ENCODE results near the gene OBP2B.

DNA sequence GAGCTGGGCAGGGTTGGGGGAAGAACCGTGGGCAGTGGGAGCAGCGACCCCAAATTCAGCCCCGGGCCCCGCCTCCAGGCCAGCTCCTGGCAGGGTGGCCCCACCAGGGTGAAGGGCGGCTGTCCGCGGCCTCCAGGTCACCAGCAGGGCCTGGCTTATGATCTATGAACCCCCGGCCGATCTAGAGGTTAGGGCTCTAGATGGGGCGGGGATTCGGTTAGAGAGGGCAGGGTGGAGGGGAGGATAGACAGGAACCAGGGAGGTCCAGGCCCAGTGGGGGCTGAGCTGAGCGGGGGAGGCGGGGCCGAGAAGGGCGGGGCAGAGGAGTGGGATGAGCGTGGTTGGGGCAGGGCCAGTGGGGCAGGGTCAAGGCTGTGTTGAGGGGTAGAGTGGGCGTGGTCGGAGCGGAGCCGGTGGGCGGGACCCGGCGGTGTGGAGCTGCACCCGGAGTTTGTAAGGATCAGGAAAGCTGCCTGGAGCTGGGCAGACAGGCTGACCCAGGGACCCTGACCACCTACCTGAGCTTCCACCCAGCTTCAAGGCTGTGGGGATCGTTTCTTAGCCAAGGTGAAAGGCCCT is 29.3 kb upstream of the OBP2B start:
- TF ChIP-seq YY1 (IDR thresholded peaks at IDR 0.05; ENCODE audit: insufficient read depth, insufficient read length) (no peak), SUZ12 (IDR thresholded peaks at IDR 0.05; ENCODE audit: extremely low read depth, insufficient read depth, insufficient read length) (no peak)
